Prostate gland (tissue), 2 donors: Measurements from ENCODE around the gene FARS2. TPM values are rescaled to one million over a fixed set of nuclear protein-coding genes. Genes with fewer than 3 reads are reported as not detected.
A peak's percentile ranks its signal among the peaks of the same experiment; 100 is the strongest.

ENCODE experiments used
- DNase-seq: peaks from one replicate; pipeline ENCODE4 v3.0.0-alpha.2; 2019; ENCODE audit warnings: low spot score
- H3K27ac ChIP-seq, 2 donors: fragments of 200-600 bp; sonication (generic); 2 replicates each; pipeline ENCODE4 v1.5.1; 2017 to 2019
- H3K27me3 ChIP-seq: fragments of 200-600 bp; sonication (generic); replicated peaks from 2 replicates; pipeline ENCODE4 v1.5.1; 2019; ENCODE audit not compliant: insufficient read depth
- H3K36me3 ChIP-seq, 2 donors: fragments of 200-600 bp; sonication (generic); 1 replicate in 1 of 2; 2 replicates in 1 of 2; pipeline versions ENCODE4 v1.5.1 to v1.8.1; 2017 to 2019
- H3K4me1 ChIP-seq: fragments of 200-600 bp; sonication (generic); replicated peaks from 2 replicates; pipeline ENCODE4 v1.5.1; 2019
- H3K4me3 ChIP-seq, 2 donors: fragments of 200-600 bp; sonication (generic); 2 replicates each; pipeline ENCODE4 v1.5.1; 2017 to 2019
- H3K9me3 ChIP-seq: fragments of 200-600 bp; sonication (generic); 2 replicates; pipeline ENCODE4 v1.5.1; 2017
- CTCF ChIP-seq, 4 experiments: fragments of 200-600 bp in 2 of 4; fragments of 450-650 bp in 2 of 4; sonication (generic) in 2 of 4; IDR thresholded peaks; 1 replicate in 3 of 4; 2 replicates in 1 of 4; pipeline ENCODE4 v1.5.1; 2016 to 2019; ENCODE audit warnings: antibody characterized with exemption in 4 of 4, mild to moderate bottlenecking in 2 of 4, moderate library complexity in 2 of 4
- POLR2A ChIP-seq: fragments of 450-650 bp; IDR thresholded peaks from one replicate; pipeline ENCODE4 v1.6.1; 2016; ENCODE audit warnings: antibody characterized with exemption, mild to moderate bottlenecking
- POLR2AphosphoS5 ChIP-seq: sonication (generic); formaldehyde crosslinking; IDR thresholded peaks from one replicate; pipeline ENCODE4 v1.6.1; 2017; ENCODE audit warnings: antibody characterized with exemption
- WGBS: methylation state at CpG from one replicate; pipeline ENCODE4 v1.1.5; 2018; 5-methylcytosine and 5-hydroxymethylcytosine counted together
- intact Hi-C: fragments of 100-400 bp; cut with DNase I; formaldehyde crosslinking; loops from one replicate; pipeline ENCODE4 v1.14.2; 2022
- total RNA-seq, 2 donors: library from RNA; depleted of rRNA; stranded (reverse); fragments of >200 nt; gene quantifications; one replicate each; pipeline ENCODE4 v1.1.0, GENCODE V29; 2016

FARS2 gene
- total RNA-seq, 2 donors from 2014 or later: 11.6 to 19.5 TPM

- H3K9me3 ChIP-seq: no peaks in the 10 kb centered on the region
- no peaks in the 10 kb centered on the region for H3K36me3 ChIP-seq
- no peak for TF ChIP-seq POLR2A
- TF ChIP-seq CTCF (IDR thresholded peaks at IDR 0.05): no peak
- no peak for TF ChIP-seq POLR2AphosphoS5
- intact Hi-C loops: no loop called here
- WGBS: 80% methylated on average over 2 of the region's 2 CpGs
- no peak overlapping the region for H3K27ac ChIP-seq
- no peak overlapping the region for H3K4me3 ChIP-seq
- DNase-seq: no peak
- H3K4me1 ChIP-seq: no peaks in the 10 kb centered on the region
- no peaks in the 10 kb centered on the region for H3K27me3 ChIP-seq
These were observed 409.1 kb downstream of the FARS2 start for GRCh38 chr6:5670381-5670780.

GRCh38 chr6:5670811-5671561 lies 409.7 kb downstream of the FARS2 start:
- Histone ChIP-seq H3K4me3 (no peak overlapping the region), H3K27ac (no peak overlapping the region), H3K9me3 (no peaks in the 10 kb centered on the region), H3K36me3 (no peaks in the 10 kb centered on the region), H3K4me1 (no peaks in the 10 kb centered on the region), H3K27me3 (no peaks in the 10 kb centered on the region)
- 74% methylated on average over 7 of the region's 7 CpGs for WGBS
- no peak for DNase-seq
- no peak for TF ChIP-seq POLR2A
- TF ChIP-seq CTCF (IDR thresholded peaks at IDR 0.05): no peak
- no peak for TF ChIP-seq POLR2AphosphoS5
- intact Hi-C loops: no loop called here

GRCh38 chr6:5671601-5672559 lies 410.6 kb downstream of the FARS2 start:
- TF ChIP-seq CTCF (IDR thresholded peaks at IDR 0.05): no peak
- TF ChIP-seq POLR2A: no peak
- no peak for TF ChIP-seq POLR2AphosphoS5
- no peak for DNase-seq
- WGBS: 74% methylated on average over 22 of the region's 22 CpGs
- no peaks in the 10 kb centered on the region for H3K9me3 ChIP-seq
- no peak overlapping the region for H3K4me3 ChIP-seq
- no peaks in the 10 kb centered on the region for H3K27me3 ChIP-seq
- intact Hi-C loops: loop anchor here (2.0 kb wide), 1 partner anchor 93 kb away; no protein-coding TSS in a partner anchor
- H3K36me3 ChIP-seq: no peaks in the 10 kb centered on the region
- H3K27ac ChIP-seq: peak overlapping the region in 1 of 2 donors; percentile 20
- H3K4me1 ChIP-seq: no peaks in the 10 kb centered on the region

- Histone ChIP-seq H3K27me3 (no peaks in the 10 kb centered on the region), H3K27ac (peak overlapping the region in 1 of 2 donors; percentile 20), H3K4me3 (no peak overlapping the region), H3K9me3 (no peaks in the 10 kb centered on the region), H3K36me3 (no peaks in the 10 kb centered on the region), H3K4me1 (no peaks in the 10 kb centered on the region)
- WGBS: 68% methylated on average over 3 of the region's 3 CpGs
- TF ChIP-seq POLR2AphosphoS5 (no peak), POLR2A (no peak), CTCF (IDR thresholded peaks at IDR 0.05) (no peak)
- no peak for DNase-seq
- intact Hi-C loops: loop anchor here (2.0 kb wide), 1 partner anchor 92 kb away; no protein-coding TSS in a partner anchor
These were observed 411.3 kb downstream of the FARS2 start for GRCh38 chr6:5672581-5673011.
